GM12801 (cell line): Measurements from ENCODE around the gene DHRS11.

Experiments used
- TF ChIP-seq, protein P1 (sequence below): IDR thresholded peaks from one replicate; pipeline ENCODE4 v1.5.1; 2011; ENCODE audit warnings: control low read depth; ENCODE audit not compliant: insufficient read length; ENCODE audit errors: extremely low read depth

DHRS11 gene

DNA sequence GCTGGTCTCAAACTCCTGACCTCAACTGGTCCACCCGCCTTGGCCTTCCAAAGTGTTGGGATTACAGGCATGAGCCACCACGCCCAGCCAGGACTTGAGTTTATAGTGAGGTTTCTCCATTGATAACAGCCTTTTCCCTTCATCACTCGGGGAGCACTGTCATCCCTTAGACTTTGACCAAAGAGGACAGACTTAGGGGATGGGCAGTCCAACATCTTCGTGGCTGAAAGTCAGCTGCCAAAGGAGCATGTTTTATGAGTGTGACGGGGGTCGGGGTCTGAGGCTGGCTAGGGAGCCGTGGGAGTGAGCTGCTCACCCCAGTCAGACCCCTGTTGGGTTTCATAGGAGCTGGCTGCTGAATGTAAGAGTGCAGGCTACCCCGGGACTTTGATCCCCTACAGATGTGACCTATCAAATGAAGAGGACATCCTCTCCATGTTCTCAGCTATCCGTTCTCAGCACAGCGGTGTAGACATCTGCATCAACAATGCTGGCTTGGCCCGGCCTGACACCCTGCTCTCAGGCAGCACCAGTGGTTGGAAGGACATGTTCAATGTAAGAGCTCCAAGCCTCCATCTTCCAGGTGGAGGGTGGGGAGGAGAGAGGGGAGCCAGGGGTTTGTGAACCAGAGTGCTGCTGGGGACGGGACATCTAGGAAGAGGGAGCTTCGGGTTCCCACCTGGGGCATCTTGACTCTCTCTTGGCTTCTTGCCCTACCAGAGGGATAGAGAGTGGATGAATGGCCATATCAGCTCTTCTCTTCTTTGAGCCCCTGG lies 3.1 kb downstream of the DHRS11 start:
- TF ChIP-seq, protein P1, sequence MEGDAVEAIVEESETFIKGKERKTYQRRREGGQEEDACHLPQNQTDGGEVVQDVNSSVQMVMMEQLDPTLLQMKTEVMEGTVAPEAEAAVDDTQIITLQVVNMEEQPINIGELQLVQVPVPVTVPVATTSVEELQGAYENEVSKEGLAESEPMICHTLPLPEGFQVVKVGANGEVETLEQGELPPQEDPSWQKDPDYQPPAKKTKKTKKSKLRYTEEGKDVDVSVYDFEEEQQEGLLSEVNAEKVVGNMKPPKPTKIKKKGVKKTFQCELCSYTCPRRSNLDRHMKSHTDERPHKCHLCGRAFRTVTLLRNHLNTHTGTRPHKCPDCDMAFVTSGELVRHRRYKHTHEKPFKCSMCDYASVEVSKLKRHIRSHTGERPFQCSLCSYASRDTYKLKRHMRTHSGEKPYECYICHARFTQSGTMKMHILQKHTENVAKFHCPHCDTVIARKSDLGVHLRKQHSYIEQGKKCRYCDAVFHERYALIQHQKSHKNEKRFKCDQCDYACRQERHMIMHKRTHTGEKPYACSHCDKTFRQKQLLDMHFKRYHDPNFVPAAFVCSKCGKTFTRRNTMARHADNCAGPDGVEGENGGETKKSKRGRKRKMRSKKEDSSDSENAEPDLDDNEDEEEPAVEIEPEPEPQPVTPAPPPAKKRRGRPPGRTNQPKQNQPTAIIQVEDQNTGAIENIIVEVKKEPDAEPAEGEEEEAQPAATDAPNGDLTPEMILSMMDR: no peak

DNA sequence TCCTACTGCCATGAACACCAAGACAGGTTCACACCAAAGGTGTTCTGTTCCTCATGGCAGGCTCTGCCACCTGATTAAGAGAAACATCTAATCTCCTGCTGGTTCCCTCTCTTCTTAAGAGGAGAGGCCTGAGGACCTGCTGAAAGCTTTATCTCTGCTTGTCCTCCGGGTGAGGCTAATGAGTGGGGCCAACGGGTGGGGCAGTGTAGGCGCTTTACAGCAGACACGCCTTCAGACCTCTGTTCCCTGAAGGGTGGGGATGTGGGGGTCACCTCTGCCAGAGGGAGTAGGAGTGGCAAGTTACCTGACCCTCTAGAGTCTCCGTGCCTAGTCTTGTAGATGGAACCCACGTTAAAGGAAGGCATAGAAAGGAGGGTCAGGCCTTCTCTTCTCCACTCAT lies 5.5 kb downstream of the DHRS11 start:
- TF ChIP-seq, protein P1: no peak

DNA sequence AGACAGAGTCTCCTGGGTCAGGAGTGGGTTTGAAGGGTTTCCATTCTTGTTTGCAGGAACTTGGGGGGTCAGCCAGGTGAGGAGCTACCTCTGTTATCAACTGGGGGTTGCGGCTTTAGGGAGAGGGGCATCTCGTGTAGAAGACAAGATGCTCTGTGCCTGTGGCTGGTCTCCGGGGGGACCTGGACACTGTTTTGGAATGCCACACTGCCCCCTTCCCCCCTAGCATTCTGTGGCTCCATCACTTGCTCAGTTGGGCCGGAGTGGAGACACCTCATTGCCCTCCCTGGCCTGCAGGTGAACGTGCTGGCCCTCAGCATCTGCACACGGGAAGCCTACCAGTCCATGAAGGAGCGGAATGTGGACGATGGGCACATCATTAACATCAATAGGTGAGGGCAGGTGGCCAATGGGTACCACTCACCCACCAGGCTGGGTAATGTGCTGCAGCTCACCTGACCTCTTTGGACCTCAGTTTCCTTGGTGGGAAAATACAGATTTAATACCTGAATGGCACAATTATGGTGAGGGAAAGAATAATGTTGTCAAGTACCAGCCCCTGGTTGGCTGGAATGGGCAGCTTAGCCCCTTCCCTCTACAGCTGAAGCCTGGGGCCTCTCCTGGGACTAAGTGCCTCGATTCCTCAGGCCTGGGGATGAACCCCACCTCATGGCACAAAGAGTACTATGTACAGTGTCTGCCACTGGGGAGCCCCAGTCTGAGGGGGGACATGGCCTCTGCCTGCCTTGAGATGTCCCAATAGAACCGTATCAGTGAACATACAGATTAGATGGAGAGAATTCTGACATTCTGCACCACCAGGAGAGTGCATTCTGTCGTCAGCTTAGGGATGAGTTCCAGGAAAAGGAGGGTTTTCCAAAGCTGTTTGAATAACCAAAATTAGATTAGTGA lies 6.4 kb downstream of the DHRS11 start:
- TF ChIP-seq, protein P1: no peak

DNA sequence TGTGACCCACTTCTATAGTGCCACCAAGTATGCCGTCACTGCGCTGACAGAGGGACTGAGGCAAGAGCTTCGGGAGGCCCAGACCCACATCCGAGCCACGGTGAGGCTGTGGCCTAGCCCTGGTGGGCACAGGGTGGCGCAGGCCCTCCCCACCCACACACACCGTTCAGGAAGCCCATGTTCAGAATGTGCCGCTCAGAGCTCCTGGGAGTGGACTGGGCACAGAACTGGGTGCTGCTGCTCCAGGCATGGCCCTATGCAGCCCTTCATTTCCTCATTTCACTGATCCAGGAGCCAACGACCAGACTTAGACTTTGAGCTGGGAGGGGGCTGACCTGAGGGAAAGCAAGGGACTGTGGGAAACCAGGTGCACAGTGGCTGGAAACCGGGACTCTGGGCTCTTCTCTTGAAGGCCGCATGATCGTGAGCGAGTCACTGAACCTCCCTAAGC lies 7.3 kb downstream of the DHRS11 start:
- TF ChIP-seq, protein P1: no peak

DNA sequence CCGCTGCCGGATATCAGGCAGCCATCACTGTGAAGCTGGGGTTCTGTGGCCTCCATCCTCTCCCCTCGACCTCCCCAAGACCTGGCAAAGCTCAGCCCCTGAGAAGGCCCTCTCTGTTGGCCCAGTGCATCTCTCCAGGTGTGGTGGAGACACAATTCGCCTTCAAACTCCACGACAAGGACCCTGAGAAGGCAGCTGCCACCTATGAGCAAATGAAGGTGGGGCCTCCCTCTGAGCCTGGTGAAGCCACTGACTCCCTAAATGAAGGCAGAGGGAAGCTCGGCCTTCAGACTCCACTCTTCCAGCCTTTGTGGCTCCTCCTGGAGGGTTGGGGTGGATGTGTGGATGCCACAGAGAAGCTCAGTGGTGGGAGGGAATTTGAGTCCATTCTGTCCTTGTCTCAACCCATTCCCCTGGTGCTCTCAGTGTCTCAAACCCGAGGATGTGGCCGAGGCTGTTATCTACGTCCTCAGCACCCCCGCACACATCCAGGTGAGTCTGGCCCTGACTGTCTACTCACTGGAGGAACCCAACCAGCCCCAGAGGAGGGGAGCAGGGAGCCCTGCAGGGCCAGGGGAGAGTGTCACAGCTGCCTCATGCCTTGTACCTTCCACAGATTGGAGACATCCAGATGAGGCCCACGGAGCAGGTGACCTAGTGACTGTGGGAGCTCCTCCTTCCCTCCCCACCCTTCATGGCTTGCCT lies 8.0 kb downstream of the DHRS11 start:
- TF ChIP-seq, protein P1: no peak

DNA sequence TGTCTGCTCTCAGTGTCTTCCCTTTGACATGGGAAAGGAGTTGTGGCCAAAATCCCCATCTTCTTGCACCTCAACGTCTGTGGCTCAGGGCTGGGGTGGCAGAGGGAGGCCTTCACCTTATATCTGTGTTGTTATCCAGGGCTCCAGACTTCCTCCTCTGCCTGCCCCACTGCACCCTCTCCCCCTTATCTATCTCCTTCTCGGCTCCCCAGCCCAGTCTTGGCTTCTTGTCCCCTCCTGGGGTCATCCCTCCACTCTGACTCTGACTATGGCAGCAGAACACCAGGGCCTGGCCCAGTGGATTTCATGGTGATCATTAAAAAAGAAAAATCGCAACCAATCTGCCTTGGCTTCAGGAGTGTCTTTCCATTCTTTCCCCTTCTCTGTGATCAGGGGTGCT lies 8.8 kb downstream of the DHRS11 start:
- TF ChIP-seq, protein P1: no peak

DNA sequence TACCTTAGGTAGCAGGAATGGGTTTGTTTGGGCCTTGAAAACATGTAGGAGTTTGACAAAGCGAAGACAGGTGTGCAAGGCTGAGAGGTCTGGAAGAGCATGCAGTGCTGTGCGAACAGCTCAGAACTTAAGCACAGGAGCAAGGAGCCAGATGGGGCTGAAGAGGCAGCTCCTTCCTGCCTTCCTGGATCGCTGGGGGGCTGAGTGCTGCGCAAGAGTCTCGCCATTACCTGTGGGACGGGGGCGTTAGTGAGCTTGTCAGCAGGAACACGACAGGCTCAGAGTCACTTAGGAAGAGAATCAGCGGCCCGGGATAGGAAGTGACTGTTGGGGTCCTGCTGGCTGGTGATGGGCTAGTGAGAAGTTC lies 9.2 kb downstream of the DHRS11 start:
- TF ChIP-seq, protein P1: no peak
